Measurements from ENCODE around the gene GTF2I. TPM values are rescaled to one million over a fixed set of nuclear protein-coding genes. Genes with fewer than 3 reads are reported as not detected.
"Not testable (repeated sequence)": the region's sequence is repeated elsewhere in the genome, so short reads cannot be mapped to it uniquely, and the experiment has no call there.

Gene GTF2I
- total RNA-seq, 1 donor = 67.9 TPM

- DNase-seq (ENCODE audit: low read depth in 2 of 3, low spot score in 2 of 3) = peak in 1 of 3 donors; percentile 53
Measured at GRCh38 chr7:74656441-74656836, 1.1 kb upstream of the GTF2I start.

GRCh38 chr7:74656837-74657691, 454 bp upstream of the GTF2I start:
- DNase-seq (ENCODE audit: low read depth in 2 of 3, low spot score in 2 of 3) = peak; percentile 93 to 98 (median 97)

GRCh38 chr7:74658178-74659004, 873 bp downstream of the GTF2I start:
- DNase-seq (ENCODE audit: low read depth in 2 of 3, low spot score in 2 of 3) = peak; percentile 71 to 94 (median 91)

- DNase-seq (ENCODE audit: low read depth in 2 of 3, low spot score in 2 of 3) = not testable (repeated sequence)
Measured at GRCh38 chr7:74660202-74660601, 2.7 kb downstream of the GTF2I start.

- not testable (repeated sequence) for DNase-seq (ENCODE audit: low read depth in 2 of 3, low spot score in 2 of 3)
Measured at GRCh38 chr7:74661836-74662794, 4.6 kb downstream of the GTF2I start.

- DNase-seq (ENCODE audit: low read depth in 2 of 3, low spot score in 2 of 3) = no peak
Measured at GRCh38 chr7:74665296-74665938, 7.9 kb downstream of the GTF2I start.

- not testable (repeated sequence) for DNase-seq (ENCODE audit: low read depth in 2 of 3, low spot score in 2 of 3)
Measured at GRCh38 chr7:74667013-74667412, 9.5 kb downstream of the GTF2I start.

GRCh38 chr7:74667520-74667919, 10.0 kb downstream of the GTF2I start:
- DNase-seq (ENCODE audit: low read depth in 2 of 3, low spot score in 2 of 3) = not testable (repeated sequence)

- no peak for DNase-seq (ENCODE audit: low read depth in 2 of 3, low spot score in 2 of 3)
Measured at GRCh38 chr7:74671602-74672001, 14.1 kb downstream of the GTF2I start.

- DNase-seq (ENCODE audit: low read depth in 2 of 3, low spot score in 2 of 3) = no peak
Measured at GRCh38 chr7:74672343-74672915, 14.9 kb downstream of the GTF2I start.

- no peak for DNase-seq (ENCODE audit: low read depth in 2 of 3, low spot score in 2 of 3)
Measured at GRCh38 chr7:74674166-74674565, 16.6 kb downstream of the GTF2I start.

- DNase-seq (ENCODE audit: low read depth in 2 of 3, low spot score in 2 of 3) = no peak
Measured at GRCh38 chr7:74682829-74683228, 25.3 kb downstream of the GTF2I start.

- no peak for DNase-seq (ENCODE audit: low read depth in 2 of 3, low spot score in 2 of 3)
Measured at GRCh38 chr7:74683799-74684198, 26.3 kb downstream of the GTF2I start.

- no peak for DNase-seq (ENCODE audit: low read depth in 2 of 3, low spot score in 2 of 3)
Measured at GRCh38 chr7:74684473-74684872, 27.0 kb downstream of the GTF2I start.

- DNase-seq (ENCODE audit: low read depth in 2 of 3, low spot score in 2 of 3) = no peak
Measured at GRCh38 chr7:74684921-74685320, 27.4 kb downstream of the GTF2I start.

GRCh38 chr7:74690474-74690873, 33.0 kb downstream of the GTF2I start:
- DNase-seq (ENCODE audit: low read depth in 2 of 3, low spot score in 2 of 3) = no peak

- DNase-seq (ENCODE audit: low read depth in 2 of 3, low spot score in 2 of 3) = not testable (repeated sequence)
Measured at GRCh38 chr7:74704419-74704818, 46.9 kb downstream of the GTF2I start.

GRCh38 chr7:74707238-74707637, 49.7 kb downstream of the GTF2I start:
- no peak for DNase-seq (ENCODE audit: low read depth in 2 of 3, low spot score in 2 of 3)

GRCh38 chr7:74708569-74709275, 51.2 kb downstream of the GTF2I start:
- DNase-seq (ENCODE audit: low read depth in 2 of 3, low spot score in 2 of 3) = no peak

Data from hematopoietic multipotent progenitor cell (in vitro differentiated cells).